GM18909 (cell line): Measurements from ENCODE around the gene PEAK3.
A peak's percentile ranks its signal among the peaks of the same experiment; 100 is the strongest.

ENCODE experiments used
- ATAC-seq: cut with Tn5 transposase; IDR thresholded peaks from one replicate; pipeline ENCODE4 v1.9.1; 2021; ENCODE audit warnings: mild to moderate bottlenecking; ENCODE audit not compliant: unreplicated experiment, poor library complexity

The PEAK3 gene

DNA sequence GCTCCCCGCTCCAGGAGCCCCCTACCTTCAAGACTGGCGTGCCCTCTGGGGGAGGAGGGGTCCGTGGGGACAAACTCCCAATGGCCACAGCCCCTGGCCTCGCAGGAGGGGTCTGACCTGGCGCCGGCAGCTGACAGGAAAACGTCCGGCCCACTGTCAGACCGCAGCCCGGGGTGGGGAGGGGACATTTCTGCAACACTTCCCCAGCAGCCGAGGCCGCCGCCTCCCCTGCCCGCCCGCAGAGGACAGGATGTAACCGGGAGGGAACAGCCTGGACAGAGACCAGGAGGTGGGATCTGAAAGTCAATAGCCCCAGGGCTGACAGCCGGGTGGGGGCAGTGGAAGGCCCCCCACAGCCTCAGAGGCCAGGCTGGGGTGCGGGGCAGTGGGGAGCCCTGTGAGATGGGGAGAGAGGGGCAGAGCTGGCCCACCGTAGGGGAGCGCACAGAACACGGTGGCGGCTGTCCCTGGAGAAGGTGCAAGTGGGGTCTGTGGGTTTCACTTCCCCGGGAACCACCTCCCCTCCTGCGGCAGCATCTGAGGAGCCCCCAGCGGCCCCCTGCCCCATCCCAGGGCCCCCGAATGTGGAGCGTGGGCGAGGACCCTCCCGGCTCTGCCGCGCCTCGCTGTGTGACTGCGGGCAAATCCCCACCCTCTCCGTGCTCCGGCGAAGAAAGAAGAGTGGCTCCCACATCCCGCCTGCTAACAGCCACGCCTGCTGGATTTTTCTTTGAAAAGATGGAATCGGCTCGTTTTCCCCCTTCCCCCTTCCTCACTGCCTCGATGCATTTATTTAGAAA lies at the start of gene PEAK3:
TSS of gene PEAK3 (minus strand) at position 114 of the 800 bp plus-strand sequence. CDS start 1,244 bp downstream, outside the sequence.
- ATAC-seq = no peak

- no peak for ATAC-seq
Measured at GRCh38 chr19:2330632-2331284, 48.8 kb upstream of the PEAK3 start.

DNA sequence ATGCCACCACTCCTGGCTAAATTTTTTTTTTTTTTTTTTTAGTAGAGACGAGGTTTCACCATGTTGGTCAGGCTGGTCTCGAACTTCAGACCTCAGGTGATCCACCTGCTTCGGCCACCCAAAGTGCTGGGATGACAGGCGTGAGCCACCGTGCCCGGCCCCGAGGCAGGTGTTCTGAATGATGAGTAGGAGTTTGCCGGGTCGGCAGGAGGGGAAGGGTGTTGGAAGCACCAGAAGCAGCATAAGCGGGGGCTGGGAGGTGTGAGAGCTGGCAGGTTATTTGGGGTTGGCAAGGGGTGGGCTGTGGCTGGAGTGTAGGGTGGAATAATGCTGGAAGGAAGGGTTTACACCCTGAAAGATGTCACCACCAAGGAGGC lies 48.3 kb upstream of the PEAK3 start:
- no peak for ATAC-seq

DNA sequence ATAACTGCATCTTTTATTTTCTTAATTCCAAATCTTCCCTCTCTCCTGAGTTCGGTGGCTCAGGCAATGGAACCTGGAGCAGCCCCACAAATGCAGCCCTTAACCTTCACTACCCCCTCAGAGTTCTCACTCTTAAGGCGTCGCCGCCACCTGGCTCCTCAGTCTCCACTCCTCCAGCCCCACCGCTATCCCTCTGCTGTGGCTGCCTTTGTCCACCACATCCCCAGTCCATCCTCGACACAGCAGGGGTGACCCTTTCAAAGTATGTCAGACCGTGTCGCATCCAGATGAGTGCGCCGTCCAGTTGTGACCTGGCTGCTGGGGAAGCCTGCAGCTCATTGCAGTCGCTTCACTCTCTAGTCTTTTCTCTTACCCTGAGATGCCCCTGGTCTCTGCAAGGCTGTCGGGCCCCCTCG lies 47.5 kb upstream of the PEAK3 start:
- ATAC-seq = no peak

DNA sequence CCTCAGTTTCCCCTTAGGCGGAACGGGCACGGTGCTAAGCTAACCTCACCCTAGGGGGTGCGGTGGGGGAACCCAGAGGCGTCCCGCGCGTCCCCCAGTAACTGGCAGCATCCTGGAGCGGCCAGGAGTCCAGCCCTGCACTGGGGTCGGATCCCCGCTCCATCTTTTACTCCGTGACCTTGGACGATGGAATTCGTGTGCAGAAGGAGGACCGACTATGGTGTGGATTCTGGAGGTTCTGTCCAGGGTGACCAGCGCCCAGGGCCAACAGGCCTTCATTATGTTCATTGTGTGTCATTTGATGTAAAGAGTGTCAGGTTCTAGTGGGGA lies 47.1 kb upstream of the PEAK3 start:
- no peak for ATAC-seq

DNA sequence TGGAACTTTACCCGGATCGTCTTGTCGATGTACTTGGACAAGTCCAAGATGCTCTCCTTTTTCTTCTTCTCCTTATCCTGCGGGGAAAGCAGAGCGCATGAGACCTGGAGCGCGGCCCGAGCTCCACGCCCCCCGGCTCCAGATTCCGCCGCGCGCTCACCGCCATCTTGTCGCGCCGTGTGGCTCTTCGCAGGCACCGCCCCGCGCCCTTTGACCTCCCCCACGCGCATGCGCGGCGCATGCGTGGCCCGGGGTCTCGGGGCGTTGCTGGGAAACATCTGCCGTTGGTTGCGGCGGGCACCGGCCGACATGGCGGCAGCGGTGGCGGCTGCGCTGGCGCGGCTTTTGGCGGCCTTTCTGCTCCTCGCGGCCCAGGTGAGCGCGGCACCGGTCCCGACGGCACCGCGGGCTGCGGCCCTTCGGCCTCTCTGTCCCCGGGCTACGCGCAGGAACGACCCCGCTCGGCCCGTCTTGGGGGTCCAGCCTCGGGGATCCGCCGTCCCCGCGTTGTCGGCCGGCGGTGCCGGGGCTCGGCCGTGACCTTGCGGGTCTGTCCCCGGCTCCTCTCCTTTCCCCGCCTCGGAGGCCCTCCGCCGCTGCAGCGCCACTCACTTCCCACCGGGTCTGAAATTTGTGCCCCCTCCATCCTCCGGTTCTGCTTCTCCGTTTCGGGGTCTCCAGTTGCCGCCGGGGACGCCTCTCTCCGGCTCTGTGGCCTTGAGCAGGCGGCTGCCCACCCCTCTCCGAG lies 46.6 kb upstream of the PEAK3 start, which contains the start of the genes LSM7 and SPPL2B:
TSS of gene LSM7 (minus strand) at position 186 of the 748 bp plus-strand sequence. CDS start at position 166, 20 bp downstream.
TSS of gene SPPL2B (plus strand) at position 284 of the 748 bp plus-strand sequence. CDS start at position 310, 26 bp downstream.
- ATAC-seq = peak; percentile 55

- ATAC-seq = no peak
Measured at GRCh38 chr19:2327773-2328400, 45.9 kb upstream of the PEAK3 start.

DNA sequence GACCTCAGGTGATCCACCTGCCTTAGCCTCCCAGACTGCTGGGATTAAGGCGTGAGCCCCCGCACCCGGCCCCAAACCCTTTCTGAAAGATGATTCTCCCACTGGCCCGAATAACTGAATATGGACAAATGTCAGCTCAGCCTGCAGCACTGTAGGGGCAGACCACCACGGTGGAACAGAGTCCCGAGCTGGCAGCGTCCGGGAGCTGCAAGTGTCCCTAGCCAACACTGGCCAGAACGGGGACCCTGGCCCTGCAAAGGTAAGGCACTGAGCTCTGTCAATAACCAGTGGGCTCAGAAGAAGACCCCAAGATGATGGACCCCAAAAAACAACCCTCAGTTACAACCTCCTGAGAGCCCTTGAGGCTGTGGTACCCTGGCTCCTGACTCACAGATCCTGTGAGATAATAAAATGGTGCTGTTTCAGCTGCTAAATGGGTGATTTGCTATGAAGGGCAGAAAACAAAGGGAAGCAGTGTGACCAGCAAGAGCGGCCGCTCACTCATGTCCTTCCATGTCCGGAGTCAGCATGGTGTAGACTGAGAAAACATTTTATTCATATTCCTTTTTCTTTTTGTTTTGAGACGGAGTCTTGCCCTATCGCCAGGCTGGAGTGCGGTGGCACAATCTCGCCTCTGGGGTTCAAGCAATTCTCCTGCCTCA lies 44.9 kb upstream of the PEAK3 start:
- no peak for ATAC-seq

DNA sequence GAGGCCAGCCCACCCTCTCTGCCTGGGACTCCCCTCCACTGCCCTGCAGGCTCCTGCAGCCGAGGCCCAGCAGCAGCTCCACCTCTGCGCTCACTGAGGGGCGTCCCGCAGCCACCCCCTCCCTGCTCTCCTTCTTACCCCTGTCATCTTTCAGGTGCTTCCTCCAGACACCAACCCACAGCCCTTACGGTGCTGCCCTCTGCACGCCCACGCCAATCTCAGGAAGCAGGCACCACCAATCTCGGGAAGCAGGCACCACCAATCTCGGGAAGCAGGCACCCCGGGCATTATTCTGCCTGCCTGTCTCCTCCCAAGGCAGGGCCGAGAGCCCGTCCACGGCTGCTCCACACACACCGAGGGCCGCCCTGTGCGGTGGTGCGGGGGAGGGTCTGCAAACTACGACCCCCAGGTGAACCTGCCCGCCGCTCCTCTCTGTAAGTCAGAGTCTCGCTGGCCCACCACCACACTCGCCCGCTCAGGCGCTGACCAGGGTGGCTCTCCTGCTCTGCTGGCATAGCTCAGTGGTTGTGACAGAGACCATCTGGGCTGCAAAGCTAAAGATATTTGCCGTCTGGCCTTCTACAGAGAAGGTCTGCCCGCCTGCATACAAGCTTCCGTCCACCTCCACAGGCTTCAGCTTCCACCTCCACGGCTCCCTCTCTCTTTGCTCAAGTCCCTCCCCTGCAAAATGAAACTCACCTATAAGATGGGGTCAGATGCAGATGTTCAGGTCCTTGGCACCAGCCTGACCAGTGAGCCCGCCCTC lies 43.5 kb upstream of the PEAK3 start:
- no peak for ATAC-seq

DNA sequence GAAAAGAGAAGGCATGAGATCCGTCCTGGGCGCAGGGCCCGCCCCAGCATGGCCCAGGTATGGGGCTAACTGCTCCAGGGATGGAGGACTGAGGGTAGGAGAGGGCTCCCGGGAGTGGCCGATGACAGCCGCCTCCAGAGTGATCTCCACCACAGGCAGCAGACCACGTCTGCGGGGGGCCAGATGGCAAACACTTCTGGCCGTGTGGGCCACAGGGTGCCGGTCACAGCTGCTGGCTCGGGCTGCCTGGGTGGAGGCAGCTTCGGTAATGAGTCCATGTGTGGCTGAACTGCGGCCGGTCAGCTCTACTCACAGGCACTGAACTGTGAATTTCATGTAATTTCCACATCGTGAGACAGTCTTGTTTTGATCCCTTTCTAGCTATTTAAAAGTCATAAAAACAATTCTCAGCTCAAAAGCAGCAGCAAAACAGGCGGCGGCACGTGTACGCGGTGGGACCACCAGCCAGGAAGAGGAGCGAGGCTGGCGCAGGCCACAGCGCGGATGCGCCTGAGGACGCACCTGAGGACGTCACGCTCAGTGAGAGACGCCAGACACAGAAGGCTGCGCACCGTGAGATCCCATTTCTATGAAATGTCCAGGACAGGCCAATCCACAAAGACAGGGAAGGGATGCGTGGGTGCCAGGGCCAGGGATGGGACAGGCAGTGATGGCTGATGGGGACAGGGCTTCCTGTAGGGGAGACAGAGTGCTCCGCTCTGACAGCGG lies 42.4 kb upstream of the PEAK3 start:
- no peak for ATAC-seq

DNA sequence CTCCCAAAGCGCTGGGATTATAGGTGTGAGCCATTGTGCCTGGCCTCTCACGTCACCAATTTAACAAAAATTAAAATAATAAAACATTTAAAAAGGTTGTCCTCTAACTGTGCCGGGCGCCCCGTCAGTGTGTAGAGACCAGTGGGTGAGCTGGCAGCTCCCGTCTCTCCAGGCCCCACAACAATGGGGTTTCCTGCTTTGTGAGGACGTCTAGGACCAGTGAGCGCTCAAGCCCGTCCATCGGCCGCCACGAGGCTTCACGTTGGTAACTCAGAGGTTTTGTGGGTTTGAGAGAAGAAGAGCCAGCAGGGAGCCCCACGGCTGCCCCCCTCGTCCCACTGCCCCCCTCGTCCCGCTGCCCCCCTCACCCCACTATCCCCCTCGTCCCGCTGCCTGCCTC lies 41.7 kb upstream of the PEAK3 start:
- no peak for ATAC-seq

- no peak for ATAC-seq
Measured at GRCh38 chr19:2321565-2322283, 39.7 kb upstream of the PEAK3 start.

- no peak for ATAC-seq
Measured at GRCh38 chr19:2320939-2321338, 39.0 kb upstream of the PEAK3 start.

DNA sequence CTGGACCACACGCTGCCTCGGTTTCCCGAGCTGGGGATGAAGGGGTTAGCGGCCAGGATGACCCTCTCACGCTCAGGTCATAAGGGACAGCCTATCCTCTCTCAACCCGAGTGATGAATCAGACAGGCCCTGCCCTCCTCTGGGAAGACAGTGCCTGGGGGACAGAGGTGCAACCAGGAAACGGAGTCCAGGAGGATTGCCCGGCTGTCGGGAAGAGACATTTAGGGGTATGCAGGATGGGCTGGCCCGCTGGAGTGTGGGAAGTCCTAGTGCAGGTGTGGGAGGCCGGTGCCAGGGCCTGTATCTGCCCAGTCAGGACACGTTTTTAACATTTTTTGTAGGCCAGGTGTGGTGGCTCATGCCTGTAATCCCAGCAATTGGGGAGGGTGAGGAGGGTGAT lies 38.1 kb upstream of the PEAK3 start:
- no peak for ATAC-seq

- no peak for ATAC-seq
Measured at GRCh38 chr19:2319551-2319950, 37.6 kb upstream of the PEAK3 start.

GRCh38 chr19:2318923-2319322 lies 36.9 kb upstream of the PEAK3 start:
- ATAC-seq = no peak

DNA sequence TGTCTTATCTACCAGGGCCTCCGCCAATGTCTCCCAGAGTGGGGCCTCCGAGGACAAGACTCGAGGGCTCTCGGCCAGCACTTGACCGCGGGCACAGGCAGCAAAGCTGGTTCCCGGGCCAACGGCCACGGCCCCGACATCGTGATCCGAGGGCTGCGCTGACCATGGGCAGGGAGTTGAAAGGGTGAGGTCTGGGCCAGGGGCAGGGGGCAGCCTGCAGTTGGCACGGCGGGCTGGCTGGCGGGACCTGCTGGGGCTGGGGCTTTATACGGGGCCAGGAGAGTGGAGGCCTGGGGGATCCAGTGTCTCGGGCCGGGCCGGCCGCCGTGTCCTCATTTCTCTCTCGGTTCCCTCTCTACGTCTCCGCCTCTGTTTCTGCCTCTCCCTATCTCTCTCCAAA lies 35.8 kb upstream of the PEAK3 start:
- no peak for ATAC-seq

DNA sequence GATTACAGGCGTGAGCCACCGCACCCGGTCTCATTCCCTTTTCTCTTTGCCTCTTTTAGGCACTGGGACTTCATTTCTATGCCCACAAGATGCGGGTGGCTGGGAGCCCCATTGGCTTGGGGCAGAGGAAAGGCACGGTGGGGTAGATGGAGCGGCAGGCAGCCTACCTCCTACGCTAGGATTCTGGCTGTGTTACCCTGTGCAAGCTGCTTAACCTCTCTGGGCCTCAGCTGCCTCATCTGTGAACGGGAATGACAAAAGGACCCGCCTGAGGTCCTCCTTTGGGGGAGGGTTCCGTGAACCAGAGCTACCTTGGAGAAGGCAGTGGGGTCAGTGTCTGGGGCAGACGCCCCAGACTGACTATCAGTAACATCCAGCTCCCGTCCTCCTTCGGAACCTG lies 35.3 kb upstream of the PEAK3 start:
- ATAC-seq = no peak
